ENCODE results near the gene TTC34. TPM values are rescaled to one million over a fixed set of nuclear protein-coding genes. Genes with fewer than 3 reads are reported as not detected.
A peak's percentile ranks its signal among the peaks of the same experiment; 100 is the strongest.

TTC34 gene
- total and polyA plus RNA-seq, 7 donors: under 0.01 to 0.83 (median 0.56) TPM; not detected in 1

DNA sequence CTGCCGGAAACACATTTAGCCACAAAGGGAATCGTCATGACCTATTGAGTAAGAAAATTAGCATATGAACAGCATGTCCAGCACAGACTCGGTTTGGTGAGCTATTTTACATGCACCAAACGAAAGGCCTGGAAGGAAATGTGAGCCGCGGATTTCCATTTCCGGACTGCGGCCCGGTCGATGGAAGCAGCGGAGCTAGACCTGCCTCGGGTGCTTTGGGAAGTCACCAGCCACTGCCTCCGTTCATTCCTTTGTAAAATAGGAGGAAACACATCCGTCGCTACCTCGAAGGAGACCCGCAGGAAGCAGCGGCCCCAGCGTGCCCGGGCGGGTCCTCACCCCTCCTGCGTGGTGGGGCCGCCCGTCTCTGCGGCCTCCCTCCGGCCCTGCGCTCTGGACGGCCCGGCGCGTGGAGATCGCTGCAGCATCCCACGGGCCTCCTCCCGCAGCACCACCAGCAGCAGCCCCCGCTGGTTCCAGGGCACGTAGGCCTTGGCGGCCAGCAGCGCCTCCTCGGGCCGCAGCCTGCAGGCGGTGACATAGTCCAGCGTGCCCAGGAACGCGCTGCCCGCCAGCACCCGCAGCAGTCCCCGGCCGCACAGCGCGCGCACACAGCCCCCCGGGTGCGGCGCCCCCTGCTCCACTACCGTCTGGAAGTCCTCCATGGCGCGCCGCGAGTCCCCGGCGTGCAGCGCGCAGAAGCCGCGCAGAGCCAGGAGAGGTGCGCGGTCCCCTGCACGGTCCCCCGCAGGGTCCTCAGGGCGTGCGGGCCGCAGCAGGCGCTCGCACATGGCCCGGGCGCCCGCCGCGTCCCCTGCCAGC lies 12.1 kb downstream of the TTC34 start:
- 6 to 31% methylated on average over 79 of the region's 79 CpGs for WGBS, 2 donors
- Histone ChIP-seq H3K4me3 (no peak overlapping the region), H3K4me1 (no peaks in the 10 kb centered on the region), H3K9me3 (peaks cover 0 to 14% (median 11%) of the 10 kb centered on the region in 4 donors), H3K27me3 (peaks cover 11 to 78% (median 49%) of the 10 kb centered on the region in 3 donors), H3K36me3 (no peaks in the 10 kb centered on the region), H3K27ac (no peak overlapping the region)
- TF ChIP-seq EP300 (IDR thresholded peaks at IDR 0.05) (no peak), POLR2A (IDR thresholded peaks at IDR 0.05) (no peak), CTCF (IDR thresholded peaks at IDR 0.05) (no peak), POLR2AphosphoS5 (IDR thresholded peaks at IDR 0.05) (no peak)
- DNase-seq: peak; percentile 22
- intact Hi-C loops (cut with DNase I): no loop called here

GRCh38 chr1:2788506-2789163 lies 12.9 kb downstream of the TTC34 start:
- Histone ChIP-seq H3K27me3 (peaks cover 11 to 78% (median 49%) of the 10 kb centered on the region in 3 donors), H3K4me1 (no peaks in the 10 kb centered on the region), H3K9me3 (peaks cover 0 to 10% (median 6%) of the 10 kb centered on the region in 4 donors), H3K4me3 (no peak overlapping the region), H3K27ac (no peak overlapping the region), H3K36me3 (no peaks in the 10 kb centered on the region)
- intact Hi-C loops (cut with DNase I): no loop called here
- TF ChIP-seq POLR2AphosphoS5 (IDR thresholded peaks at IDR 0.05) (no peak), EP300 (IDR thresholded peaks at IDR 0.05) (no peak), POLR2A (IDR thresholded peaks at IDR 0.05) (no peak), CTCF (IDR thresholded peaks at IDR 0.05) (no peak)
- 62 to 66% methylated on average over 19 of the region's 19 CpGs for WGBS, 2 donors
- DNase-seq: peak; percentile 42

GRCh38 chr1:2787163-2787911 lies 14.2 kb downstream of the TTC34 start:
- Histone ChIP-seq H3K4me1 (no peaks in the 10 kb centered on the region), H3K9me3 (peaks cover 0 to 4% (median under 1%) of the 10 kb centered on the region in 4 donors), H3K27me3 (peaks cover 11 to 72% (median 49%) of the 10 kb centered on the region in 3 donors), H3K36me3 (no peaks in the 10 kb centered on the region), H3K4me3 (no peak overlapping the region), H3K27ac (no peak overlapping the region)
- intact Hi-C loops (cut with DNase I): no loop called here
- DNase-seq: peak; percentile 52
- TF ChIP-seq POLR2A (IDR thresholded peaks at IDR 0.05) (no peak), CTCF (IDR thresholded peaks at IDR 0.05) (no peak), EP300 (IDR thresholded peaks at IDR 0.05) (no peak), POLR2AphosphoS5 (IDR thresholded peaks at IDR 0.05) (no peak)
- 64 to 79% methylated on average over 26 of the region's 26 CpGs for WGBS, 2 donors

DNA sequence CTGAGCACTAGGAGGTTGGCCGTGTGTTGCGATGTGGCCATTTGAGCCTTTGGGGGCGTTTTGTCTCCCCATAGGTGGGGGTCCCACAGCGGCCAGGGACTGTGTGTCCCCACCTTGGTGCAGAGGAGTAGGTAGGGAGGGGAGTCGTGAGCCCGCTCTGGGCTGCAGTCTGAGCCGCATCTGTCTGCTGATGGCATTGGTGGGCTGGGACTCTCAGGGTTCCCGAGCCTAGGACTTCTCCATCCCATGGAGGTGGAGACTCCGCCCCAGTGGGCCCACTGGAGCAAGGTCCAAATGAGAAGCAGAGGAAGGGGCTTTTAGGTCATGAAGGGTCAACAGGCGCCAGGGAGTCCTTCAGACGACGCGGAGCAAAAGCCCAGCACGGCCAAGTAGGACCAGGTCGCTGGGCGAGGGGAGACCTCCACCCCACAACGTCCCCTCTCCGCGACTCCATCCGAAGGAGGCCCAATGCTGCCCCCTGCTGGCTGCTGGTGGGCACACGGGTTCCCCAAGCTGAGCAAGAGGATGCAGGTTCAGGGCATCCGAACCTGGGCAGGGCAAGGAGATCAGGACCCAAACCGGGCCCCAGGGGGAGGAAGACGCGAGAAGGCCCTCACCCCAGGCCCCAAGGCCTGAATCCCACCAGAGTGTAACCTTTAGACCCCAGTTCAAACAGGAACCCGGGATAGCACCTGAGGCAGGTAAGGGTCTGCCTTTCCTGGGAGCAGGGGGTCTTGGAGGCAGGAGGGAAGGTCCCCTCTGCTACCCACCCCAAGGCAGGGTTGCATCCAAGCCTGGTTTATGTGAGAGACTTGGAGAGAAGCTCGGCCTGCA lies 14.9 kb downstream of the TTC34 start:
- Histone ChIP-seq H3K4me1 (no peaks in the 10 kb centered on the region), H3K27ac (no peak overlapping the region), H3K36me3 (no peaks in the 10 kb centered on the region), H3K4me3 (no peak overlapping the region), H3K27me3 (peaks cover 11 to 66% (median 49%) of the 10 kb centered on the region in 3 donors), H3K9me3 (peaks cover 0 to 2% (median 1%) of the 10 kb centered on the region in 4 donors)
- intact Hi-C loops (cut with DNase I): loop anchor here (1.0 kb wide), 1 partner anchor 372 kb away; no protein-coding TSS in a partner anchor
- WGBS, 2 donors: 29 to 34% methylated on average over 27 of the region's 27 CpGs
- DNase-seq: peak; percentile 69
- TF ChIP-seq EP300 (IDR thresholded peaks at IDR 0.05) (no peak), POLR2A (IDR thresholded peaks at IDR 0.05) (no peak), POLR2AphosphoS5 (IDR thresholded peaks at IDR 0.05) (no peak), CTCF (IDR thresholded peaks at IDR 0.05) (peak; percentile 20 to 65 (median 38))

All from sigmoid colon (tissue), 7 donors.